ENCODE results near the gene ASB2. TPM values are rescaled to one million over a fixed set of nuclear protein-coding genes. Genes with fewer than 3 reads are reported as not detected.

Gene ASB2
- total RNA-seq, 1 experiment from 2014 or later, result 0.35 TPM

GRCh38 chr14:93940437-93940836 lies 35.9 kb downstream of the ASB2 start:
- H3K14ac ChIP-seq (ENCODE audit: insufficient read depth, low read length), result no peak overlapping the region
- H3K27ac ChIP-seq (ENCODE audit: insufficient read length, low read depth, low read length), result no peak overlapping the region
- no peak overlapping the region for H2BK12ac ChIP-seq (ENCODE audit: insufficient read length, low read depth, low read length)
- no peak overlapping the region for H3K18ac ChIP-seq (ENCODE audit: insufficient read length, low read depth, low read length)
- Mint-ChIP-seq H3K4me3 (no peak overlapping the region), H3K36me3 (ENCODE audit: insufficient read depth in 1 of 3, low read depth in 3 of 3) (no peaks in the 10 kb centered on the region; a peak in 1 of 7 replicates), H3K27me3 (ENCODE audit: low read depth) (peaks cover 39% of the 10 kb centered on the region), H3K27ac (0 out of 7 replicates have a peak overlapping the region, but pooled peaks of 1 of the 3 experiments have one; percentile 36), H3K4me1 (peaks cover 18 to 27% of the 10 kb centered on the region in 2 experiments), H3K9me3 (no peaks in the 10 kb centered on the region)
- DNase-seq, result no peak
- H2AFZ ChIP-seq (ENCODE audit: low read length), result no peak overlapping the region
- H3K23me2 ChIP-seq (ENCODE audit: insufficient read length, low read depth, low read length, poor library complexity, severe bottlenecking), result no peaks in the 10 kb centered on the region
- no peaks in the 10 kb centered on the region for H3K79me2 ChIP-seq (ENCODE audit: insufficient read depth, low read length)
- no peaks in the 10 kb centered on the region for H4K20me1 ChIP-seq (ENCODE audit: control insufficient read depth, insufficient read depth, insufficient read length)
- TF ChIP-seq, protein P1, sequence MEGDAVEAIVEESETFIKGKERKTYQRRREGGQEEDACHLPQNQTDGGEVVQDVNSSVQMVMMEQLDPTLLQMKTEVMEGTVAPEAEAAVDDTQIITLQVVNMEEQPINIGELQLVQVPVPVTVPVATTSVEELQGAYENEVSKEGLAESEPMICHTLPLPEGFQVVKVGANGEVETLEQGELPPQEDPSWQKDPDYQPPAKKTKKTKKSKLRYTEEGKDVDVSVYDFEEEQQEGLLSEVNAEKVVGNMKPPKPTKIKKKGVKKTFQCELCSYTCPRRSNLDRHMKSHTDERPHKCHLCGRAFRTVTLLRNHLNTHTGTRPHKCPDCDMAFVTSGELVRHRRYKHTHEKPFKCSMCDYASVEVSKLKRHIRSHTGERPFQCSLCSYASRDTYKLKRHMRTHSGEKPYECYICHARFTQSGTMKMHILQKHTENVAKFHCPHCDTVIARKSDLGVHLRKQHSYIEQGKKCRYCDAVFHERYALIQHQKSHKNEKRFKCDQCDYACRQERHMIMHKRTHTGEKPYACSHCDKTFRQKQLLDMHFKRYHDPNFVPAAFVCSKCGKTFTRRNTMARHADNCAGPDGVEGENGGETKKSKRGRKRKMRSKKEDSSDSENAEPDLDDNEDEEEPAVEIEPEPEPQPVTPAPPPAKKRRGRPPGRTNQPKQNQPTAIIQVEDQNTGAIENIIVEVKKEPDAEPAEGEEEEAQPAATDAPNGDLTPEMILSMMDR (conservative IDR thresholded peaks at IDR 0.05), result no peak
- H4K91ac ChIP-seq (ENCODE audit: insufficient read length, low read depth, low read length), result no peak overlapping the region
- H3K9me3 ChIP-seq (ENCODE audit: control insufficient read depth, low read depth, low read length), result no peaks in the 10 kb centered on the region
- H2BK5ac ChIP-seq (ENCODE audit: insufficient read length, low read length), result no peak overlapping the region
- H2BK20ac ChIP-seq (ENCODE audit: low read depth, low read length, poor library complexity, severe bottlenecking), result no peak overlapping the region
- no peak overlapping the region for H4K8ac ChIP-seq (replicated peaks; ENCODE audit: insufficient read length, low read depth, low read length)
- H3K4me1 ChIP-seq (ENCODE audit: insufficient read depth, low read length), result no peaks in the 10 kb centered on the region; the same call in 1 of the 2 replicates
- no peak overlapping the region for H3K4me2 ChIP-seq (ENCODE audit: insufficient read depth, insufficient read length, low read length)
- no peak overlapping the region for H3K9ac ChIP-seq (ENCODE audit: extremely low read depth, insufficient read length, low read length)
- WGBS (ENCODE audit: extremely low coverage, insufficient read length, low lambda C conversion rate), result no CpG with 5 or more reads among the region's 6 CpGs
- H3K79me1 ChIP-seq (ENCODE audit: insufficient read depth, low read depth, low read length, poor library complexity, severe bottlenecking), result no peaks in the 10 kb centered on the region
- no peak overlapping the region for H3K4ac ChIP-seq (ENCODE audit: low read depth, low read length)
- no peak overlapping the region for H2BK15ac ChIP-seq (ENCODE audit: low read depth, low read length)
- no peak overlapping the region for H2AK5ac ChIP-seq (ENCODE audit: insufficient read length, low read length)
- H3T11ph ChIP-seq (ENCODE audit: low read length), result no peak overlapping the region
- H4K5ac ChIP-seq (ENCODE audit: insufficient read length, low read depth, low read length), result no peak overlapping the region
- H3K27me3 ChIP-seq (ENCODE audit: insufficient read depth, low read length), result peaks cover 5% of the 10 kb centered on the region; the same call in 1 of the 2 replicates
- H3K56ac ChIP-seq (ENCODE audit: insufficient read length, low read depth, low read length), result no peak overlapping the region
- no peak overlapping the region for H3K23ac ChIP-seq (ENCODE audit: insufficient read length, low read depth, low read length)
- no peak overlapping the region for H2BK120ac ChIP-seq (ENCODE audit: low read depth, low read length, poor library complexity, severe bottlenecking)
